GM21423 (cell line): ENCODE data around the gene ABLIM1.

ENCODE experiments used
- ATAC-seq: cut with Tn5 transposase; IDR thresholded peaks from one replicate; pipeline ENCODE4 v1.9.1; 2021; ENCODE audit warnings: mild to moderate bottlenecking, moderate library complexity; ENCODE audit not compliant: unreplicated experiment

The ABLIM1 gene

DNA sequence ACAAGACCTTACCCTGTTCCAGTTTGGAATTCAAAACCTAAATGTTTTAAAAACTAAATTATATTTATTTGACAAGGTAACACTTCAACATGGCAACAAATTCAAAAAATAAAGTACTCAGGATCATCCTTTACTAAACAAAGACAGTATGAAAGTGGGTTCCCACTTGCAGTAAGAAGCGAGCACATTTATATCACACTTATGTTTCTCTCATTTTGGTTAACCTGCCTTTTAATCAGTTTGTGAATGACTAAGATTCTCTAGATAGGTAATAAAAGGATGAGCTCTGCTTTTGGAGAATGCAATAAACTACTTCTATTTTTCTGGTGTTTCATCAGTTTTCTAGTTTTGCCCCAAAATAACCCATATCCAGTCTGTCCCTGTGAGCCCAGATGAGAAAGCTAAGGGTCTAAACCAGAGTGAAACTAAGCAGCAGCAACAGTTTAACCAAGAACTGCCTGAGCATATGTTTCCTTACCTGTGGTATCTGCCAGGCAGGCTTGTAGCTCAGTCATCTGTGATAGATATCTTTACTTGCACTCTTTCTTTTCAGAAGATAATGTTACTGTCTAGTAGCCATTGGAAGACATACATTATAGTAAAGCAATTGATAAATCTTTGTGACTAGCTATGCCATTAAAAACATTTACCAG is 64.1 kb downstream of the ABLIM1 start:
- ATAC-seq = no peak

DNA sequence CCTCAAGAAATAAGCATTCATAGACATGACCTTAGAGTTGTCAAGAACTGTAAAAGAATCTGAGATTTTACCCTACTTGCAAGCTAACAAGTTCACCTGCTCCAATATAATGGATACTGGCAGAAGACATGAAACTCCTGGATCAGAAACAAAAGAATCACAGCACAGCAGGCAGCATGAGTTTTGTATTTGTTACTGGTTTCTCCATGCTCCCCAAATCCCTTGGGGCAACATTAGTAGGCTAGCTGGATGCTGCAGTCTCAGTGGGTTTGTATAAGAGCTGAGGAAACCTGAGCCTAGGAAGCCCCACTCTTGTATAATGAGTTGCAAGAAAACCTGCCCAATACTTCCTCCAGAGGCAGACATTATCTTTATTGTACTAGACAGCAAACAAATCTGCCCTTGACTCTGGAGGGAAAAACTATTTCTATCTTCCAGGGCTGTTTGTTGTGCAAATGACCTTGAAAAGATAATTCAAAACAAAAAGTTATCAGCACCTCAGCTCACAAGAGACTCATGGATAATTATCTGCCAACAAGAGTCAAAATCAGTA is 64.8 kb downstream of the ABLIM1 start:
- ATAC-seq = no peak

- ATAC-seq = no peak
Measured at GRCh38 chr10:114590993-114591392, 67.1 kb downstream of the ABLIM1 start.

- ATAC-seq = no peak
Measured at GRCh38 chr10:114584419-114584818, 73.7 kb downstream of the ABLIM1 start.

- no peak for ATAC-seq
Measured at GRCh38 chr10:114581071-114581470, 77.0 kb downstream of the ABLIM1 start.

GRCh38 chr10:114577133-114577532 is 80.9 kb downstream of the ABLIM1 start:
- ATAC-seq = no peak

- ATAC-seq = no peak
Measured at GRCh38 chr10:114576716-114577115, 81.4 kb downstream of the ABLIM1 start.

- no peak for ATAC-seq
Measured at GRCh38 chr10:114576132-114576487, 82.0 kb downstream of the ABLIM1 start.

GRCh38 chr10:114575417-114576131 is 82.5 kb downstream of the ABLIM1 start:
- no peak for ATAC-seq

- no peak for ATAC-seq
Measured at GRCh38 chr10:114573330-114574045, 84.6 kb downstream of the ABLIM1 start.

DNA sequence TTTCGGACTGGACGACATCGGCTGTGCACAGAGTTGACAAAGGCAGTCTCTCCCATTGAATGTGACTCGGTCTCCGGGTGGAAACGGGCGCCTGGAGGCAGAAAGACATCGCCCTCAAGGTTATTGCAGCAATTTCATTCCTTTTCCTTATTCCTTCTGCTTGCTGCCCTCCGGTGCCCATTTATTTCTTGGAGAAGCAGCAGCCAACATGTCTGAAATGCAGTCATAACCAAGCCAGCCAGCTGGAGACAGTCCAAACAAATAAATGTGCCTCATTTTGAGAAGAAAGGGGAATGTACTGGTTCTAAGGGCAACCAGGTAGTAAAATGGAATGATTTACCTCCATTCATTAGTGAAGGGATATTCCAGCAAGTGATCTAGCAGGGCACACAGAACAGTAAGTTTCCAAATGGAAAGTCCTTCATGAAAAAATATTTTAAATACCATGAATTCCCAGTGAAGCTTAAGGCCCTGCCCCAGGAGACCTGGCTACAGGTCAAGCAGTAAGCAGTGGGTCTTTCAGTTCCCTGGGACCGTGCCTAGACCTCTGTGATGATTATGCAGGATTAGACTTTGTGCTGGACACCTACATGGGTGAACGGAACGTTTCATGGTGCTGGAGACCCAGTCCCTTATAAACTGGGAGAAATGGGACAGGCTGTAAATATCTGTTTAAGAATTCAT is 86.6 kb downstream of the ABLIM1 start:
- ATAC-seq = no peak

DNA sequence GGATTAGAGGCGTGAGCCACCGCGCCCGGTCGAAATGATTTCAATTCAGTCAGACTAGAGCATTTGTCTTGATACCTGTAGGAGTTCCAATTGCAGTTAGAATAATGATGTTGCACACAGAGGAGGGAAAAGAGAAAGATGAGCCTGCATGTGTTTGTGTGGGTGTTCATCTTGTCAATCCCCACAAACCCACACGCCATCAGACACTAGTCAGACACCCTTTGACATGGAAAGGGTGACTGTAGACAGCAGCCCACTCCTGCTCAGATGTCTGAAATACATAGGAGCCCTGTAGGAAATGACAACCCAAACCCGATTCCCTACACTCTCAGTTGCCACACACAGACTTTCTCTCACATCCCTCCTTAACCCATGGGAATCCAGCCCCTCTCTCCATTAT is 92.0 kb downstream of the ABLIM1 start:
- ATAC-seq = no peak

- no peak for ATAC-seq
Measured at GRCh38 chr10:114565066-114565465, 93.0 kb downstream of the ABLIM1 start.

DNA sequence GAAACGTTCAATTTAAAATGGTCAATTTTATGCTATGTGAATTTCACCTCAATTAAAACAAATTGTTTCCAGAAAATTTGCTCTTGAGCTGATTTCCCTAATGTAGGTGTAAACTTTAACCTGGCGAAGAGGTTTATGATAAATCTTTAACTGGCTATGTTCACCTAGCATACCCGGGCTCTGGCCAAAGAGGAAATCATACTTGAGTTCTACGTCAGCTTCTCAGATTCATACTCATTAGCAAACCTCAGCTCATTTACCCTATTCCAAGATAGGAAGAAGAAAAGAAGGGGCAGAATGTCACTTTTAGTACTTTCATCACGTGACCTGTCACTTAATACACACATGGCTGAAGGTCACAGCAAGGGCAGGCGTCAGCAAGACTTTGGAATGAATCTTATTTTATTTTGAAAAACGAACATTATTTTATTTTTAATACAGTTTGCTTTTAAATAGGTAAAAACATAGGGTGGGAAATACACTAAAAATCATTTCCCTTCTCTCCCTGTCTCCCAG is 97.0 kb downstream of the ABLIM1 start:
- peak; percentile 55 for ATAC-seq

DNA sequence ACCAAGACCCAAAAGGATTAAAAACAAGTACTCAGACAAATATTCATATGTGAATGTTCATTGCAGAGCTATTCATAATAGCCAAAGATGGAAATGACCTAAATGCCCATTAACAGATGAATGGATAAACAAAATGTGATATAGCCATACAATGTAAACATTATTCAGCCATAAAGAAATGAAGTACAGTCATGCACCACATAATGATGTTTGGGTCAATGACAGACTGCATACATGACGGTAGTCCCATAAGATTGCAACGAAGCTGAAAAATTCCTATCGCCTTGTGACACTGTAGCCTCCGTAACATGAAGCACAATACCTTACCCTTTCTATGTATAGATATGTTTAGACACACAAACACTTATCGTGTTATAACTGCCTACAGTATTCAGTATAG is 97.9 kb downstream of the ABLIM1 start:
- ATAC-seq = no peak

- no peak for ATAC-seq
Measured at GRCh38 chr10:114559636-114560035, 98.4 kb downstream of the ABLIM1 start.

DNA sequence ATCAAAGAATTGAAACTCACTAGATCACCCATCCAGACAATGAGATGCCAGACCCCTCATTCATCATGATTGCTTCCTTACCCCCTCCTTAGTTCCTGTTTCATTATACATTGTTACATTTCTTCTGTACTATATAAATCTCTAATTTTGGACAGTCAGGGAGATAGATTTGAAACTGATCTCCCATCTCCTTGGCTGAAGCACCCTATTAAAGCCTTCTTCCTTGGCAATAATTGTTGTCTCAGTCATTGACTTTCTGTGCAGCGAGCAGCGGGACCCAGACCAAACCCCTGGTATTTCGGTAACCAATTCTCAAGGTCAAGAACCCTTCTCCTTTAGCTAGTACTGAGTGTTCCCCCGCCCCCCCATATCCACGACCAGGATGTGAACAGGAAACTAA is 100.2 kb downstream of the ABLIM1 start:
- no peak for ATAC-seq

GRCh38 chr10:114556236-114557122 is 101.6 kb downstream of the ABLIM1 start:
- no peak for ATAC-seq

GRCh38 chr10:114553436-114553835 is 104.6 kb downstream of the ABLIM1 start:
- ATAC-seq = no peak

DNA sequence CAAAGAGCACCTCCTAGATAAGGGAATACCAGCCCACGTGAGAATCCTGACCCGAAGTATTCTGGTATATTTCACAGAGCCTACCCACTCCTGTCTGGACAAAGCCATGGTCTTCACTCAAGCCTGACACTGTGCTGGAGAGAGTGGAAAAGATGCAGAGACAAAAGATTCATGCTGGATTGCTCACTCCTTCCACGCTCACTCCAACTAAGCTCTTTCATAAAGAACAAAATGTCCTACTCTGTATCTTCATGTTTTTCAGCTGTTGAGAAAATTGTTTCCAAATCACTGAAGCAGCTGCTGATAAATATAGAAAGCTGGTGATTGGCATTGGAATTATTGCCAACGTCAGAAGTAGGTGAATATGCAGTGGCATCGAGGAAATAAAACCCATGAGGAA is 106.0 kb downstream of the ABLIM1 start:
- ATAC-seq = no peak
